Stimulated activated CD4-positive, alpha-beta T cell treated with anti-CD3 and anti-CD28 coated beads, Interleukin-4, amount 100 ng/mL, for 48 hours (primary cell): ENCODE results near the gene ZNF22.

Source experiments
- DNase-seq, 2 donors: peaks; one replicate each; pipeline ENCODE4 v3.0.0-alpha.2; 2020; ENCODE audit warnings: low read depth in 2 of 2

The ZNF22 gene

GRCh38 chr10:44977287-44978212 lies 23.2 kb upstream of the ZNF22 start:
- no peak for DNase-seq

- no peak for DNase-seq
Observed at GRCh38 chr10:44978213-44978569, 22.5 kb upstream of the ZNF22 start.

DNA sequence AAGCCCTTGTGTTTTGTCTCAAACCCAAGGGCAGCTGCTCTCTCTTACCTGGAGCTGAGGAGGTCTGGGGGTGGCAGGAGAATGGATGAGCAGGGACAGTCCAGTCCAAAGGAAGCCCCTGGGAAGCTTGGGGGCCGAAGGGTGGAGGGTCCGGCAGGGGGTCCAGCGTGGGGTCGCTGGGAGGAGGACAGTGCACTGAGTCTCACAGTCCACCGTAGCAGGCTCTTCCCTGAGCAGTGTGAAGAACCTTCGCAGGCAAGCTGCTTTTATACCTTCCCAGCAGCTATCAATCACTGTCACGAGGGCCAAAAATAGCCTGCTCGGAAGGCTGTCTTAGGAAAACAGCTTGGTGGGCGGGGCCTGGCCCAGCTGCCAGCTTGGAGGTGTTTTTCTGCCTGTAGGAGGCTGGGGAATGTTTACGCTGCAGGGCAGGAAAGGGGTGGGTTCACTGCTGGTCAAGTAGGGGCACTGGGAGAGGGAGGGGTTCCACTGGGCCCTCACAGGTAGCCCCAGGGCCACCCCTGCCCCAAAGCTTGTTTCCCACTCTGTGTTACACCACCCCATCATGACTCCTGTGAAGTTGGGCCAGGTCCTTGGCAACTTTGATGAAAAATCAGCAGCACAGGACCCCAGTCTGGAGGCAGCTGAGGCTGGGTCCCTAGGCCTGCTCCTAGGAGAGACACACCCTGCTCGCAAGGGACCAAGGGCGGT lies 22.0 kb upstream of the ZNF22 start, which contains the start of gene DEPP1:
Gene DEPP1 (minus strand): TSS at position 240 of the 711 bp plus-strand sequence. CDS start 779 bp downstream, outside the sequence.
- DNase-seq, result no peak

GRCh38 chr10:44979281-44980191 lies 21.2 kb upstream of the ZNF22 start:
- DNase-seq, result no peak

GRCh38 chr10:44980309-44981171 lies 20.2 kb upstream of the ZNF22 start:
- no peak for DNase-seq

DNA sequence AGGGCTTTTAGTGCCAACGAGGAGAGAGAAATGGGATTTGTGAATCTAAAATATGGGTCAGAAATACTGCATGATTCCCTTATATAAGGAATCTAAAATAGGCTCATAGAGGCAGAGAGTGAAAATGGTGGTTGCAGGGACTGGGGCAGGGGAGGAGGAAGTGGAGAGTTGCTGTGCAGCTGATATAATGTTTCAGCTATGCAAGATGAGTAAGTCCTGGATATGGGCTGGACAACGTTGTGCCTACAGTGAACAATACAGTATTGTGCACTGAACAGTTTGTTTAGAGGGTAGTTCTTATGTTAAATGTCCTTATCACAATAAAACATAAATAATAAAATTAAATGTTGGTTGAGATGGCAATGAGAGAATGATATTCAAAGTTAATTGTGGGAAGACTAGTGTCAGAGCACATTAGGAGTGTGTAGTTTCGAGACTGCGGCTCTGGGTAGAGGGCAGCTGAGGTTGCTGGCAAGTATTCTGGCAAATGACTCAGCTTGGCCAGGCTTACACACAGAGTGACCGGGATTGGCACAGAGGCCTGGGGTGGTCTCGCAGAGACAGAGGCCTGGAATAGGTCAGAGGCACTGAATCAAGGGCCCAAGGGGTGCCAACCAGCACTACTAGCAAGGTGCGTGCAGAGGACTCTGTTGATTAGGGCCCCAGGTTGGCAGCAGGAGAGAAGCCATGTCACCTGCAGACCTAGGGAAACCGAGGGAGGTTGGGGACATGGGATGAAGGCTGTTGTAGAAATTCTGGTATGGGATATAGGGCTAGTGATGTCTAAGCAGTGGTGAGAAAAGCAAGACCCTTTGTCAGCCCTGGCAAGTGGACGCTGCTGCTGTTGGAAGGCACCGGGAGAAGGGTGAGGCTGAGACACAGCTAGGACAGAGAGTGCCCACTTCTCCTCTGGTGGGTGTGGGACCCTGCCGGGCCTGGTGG lies 19.3 kb upstream of the ZNF22 start:
- DNase-seq, result no peak

DNA sequence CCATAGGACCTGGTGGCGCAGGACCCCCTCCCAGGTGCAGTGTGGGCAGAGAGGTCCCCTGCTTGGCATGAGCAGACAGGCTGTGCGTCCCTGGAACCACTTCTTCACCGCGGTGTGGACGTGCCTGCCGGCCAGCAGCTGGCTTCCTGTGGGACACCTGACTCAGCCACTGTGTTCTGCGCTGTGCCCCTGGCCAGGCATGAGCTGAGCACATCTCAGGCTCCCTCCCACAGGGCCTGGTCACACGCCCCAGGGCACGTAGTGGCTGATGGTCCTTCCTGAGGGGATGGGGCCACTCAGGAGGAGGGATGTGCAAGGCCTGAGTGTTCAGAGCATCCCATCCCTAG lies 18.6 kb upstream of the ZNF22 start:
- DNase-seq, result no peak

DNA sequence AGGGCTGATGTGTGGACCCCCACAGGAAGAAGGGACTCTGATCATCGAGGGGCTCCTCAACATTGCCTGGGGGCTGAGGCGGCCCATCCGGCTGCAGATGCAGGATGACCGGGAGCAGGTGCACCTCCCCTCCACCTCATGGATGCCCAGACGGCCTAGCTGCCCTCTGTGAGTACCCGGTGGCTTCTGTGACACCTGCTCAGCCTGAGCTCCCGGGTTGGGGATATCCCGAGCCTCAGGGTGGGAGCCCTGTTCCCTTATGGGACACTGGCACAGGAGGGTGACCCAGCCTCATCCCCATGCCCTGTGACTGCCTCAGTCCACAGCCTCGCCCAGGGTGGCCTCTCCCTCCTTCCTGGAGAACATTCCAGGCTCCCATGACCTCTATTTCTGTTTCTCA lies 18.2 kb upstream of the ZNF22 start:
- no peak for DNase-seq

DNA sequence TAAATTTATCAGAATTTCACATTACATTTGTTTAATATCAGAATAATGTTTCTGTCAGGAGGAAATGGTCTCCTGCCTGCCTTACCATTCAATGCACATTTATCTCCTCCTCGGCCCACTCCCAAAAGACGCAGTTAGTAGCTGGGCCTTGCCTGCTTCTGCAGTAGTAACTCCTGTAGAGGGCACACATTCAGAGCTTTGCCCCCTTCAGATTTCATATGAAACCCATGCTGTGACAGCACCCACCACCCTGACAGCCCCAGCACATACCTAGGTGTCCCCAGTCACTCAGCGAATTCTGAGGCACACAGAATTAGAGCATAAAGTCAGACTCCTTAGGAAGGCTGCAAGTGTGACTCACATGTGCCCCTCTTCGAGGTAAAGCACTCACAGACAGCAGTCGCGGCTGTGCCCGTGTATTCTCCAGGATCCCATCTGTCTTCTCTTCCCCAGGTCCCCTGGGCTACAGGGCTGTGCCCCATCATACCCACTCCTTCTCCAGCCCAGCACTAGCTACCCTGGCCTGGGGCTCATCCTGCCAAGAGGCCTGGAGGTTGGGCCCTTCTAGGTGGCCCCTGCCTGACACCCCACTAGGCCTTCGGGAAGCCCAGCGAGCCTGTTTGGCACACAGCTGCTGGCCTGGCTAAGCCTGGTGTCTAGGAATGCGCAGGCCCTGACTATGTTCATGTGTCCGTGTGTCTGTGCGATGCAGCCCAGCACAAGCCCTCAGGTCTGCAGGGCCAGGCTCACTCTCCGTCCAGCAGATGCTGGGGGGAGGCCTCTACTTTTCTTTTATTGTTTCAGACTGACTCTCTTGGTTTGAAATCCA lies 17.4 kb upstream of the ZNF22 start:
- DNase-seq, result no peak

DNA sequence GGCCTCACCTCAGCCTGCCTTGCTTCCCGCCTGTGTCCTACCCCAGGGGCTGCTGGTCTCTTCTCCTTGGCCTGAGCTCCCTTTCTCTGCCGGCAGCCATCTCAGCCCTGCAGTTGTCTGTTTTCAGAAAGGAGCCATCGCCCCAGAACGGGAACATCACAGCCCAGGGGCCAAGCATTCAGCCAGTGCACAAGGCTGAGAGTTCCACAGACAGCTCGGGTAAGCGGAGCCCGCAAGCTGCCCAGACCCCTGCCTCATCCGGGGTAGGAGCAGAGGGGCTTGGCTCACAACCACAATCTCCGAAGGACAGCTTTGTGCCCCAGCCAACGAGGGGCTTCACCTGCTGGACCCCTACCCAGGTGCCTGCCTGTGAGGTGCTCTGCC lies 16.8 kb upstream of the ZNF22 start:
- no peak for DNase-seq

- no peak for DNase-seq
Observed at GRCh38 chr10:44984671-44985101, 16.0 kb upstream of the ZNF22 start.

DNA sequence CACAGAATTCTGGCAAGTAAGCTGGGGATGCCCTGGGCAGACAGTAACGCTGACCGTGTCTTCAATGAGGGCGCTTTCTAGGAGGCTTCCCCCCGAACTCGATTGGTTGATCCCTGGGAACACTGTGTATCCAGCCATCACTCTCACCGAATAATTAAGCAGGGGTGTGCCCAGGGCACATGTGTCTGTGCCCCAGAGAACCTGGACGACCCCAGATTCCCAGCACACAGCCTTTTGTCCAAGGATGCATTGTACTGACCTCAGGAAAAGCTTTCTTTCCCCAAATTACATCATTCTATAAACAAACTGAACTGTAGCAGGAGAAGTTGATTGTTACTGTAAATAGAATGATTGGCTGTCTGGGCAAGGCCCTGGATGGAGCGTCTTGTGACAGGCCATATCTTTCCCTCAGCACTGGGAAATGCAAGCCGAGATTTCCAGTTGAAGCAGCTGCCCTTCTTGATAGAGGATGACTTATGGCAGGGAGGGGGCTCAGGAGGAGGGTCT lies 15.5 kb upstream of the ZNF22 start:
- no peak for DNase-seq

- no peak for DNase-seq
Observed at GRCh38 chr10:44986179-44986578, 14.5 kb upstream of the ZNF22 start.

GRCh38 chr10:44986670-44987069 lies 14.1 kb upstream of the ZNF22 start:
- DNase-seq, result no peak

DNA sequence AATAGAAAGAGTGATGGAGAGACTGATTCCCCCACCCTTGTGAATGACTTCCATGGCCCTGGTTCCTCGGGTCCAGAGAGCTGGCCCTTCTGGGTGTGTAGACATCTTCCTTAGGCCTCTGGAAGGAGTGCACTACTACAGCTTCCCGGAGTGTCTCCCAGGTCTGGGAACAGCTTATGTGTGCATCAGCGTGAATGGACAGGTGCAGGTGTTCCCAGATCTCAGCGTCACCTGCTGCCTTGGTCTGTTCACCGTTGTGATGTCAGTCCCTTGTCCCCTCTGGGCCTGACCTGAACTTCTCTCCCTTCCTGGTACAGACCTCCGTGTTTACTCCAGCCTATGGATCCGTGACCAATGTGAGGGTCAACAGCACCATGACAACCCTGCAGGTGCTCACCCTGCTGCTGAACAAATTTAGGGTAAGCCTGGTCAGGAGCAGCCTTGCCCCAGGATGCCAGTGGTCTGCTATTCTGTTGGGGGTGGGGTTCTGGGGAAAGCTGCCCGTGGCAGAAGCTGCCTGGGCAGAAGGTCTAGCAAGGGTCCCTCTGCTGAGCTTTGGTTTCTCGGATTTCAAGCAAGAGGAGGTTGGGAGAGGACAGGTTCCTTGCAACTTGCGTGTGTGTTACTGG lies 11.7 kb upstream of the ZNF22 start:
- DNase-seq, result no peak

- DNase-seq, result no peak
Observed at GRCh38 chr10:44989597-44990301, 11.0 kb upstream of the ZNF22 start.

DNA sequence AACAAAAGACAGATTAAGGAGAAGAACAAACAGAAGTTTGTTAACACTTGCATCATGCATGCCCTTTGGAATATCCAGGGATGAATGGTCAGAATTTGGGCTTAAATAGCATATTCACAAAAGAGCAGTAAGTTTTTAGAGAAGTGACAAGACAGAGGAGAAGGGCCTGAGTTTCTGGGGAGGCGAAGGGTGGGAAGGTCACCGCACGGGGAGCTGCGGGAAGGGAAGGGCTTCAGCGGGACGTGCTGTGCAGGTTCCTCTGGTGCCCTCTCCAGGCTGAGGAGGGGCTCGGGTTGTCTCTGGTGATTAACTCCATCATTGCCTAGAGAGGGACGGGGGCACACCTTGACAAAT lies 10.4 kb upstream of the ZNF22 start:
- DNase-seq, result no peak

DNA sequence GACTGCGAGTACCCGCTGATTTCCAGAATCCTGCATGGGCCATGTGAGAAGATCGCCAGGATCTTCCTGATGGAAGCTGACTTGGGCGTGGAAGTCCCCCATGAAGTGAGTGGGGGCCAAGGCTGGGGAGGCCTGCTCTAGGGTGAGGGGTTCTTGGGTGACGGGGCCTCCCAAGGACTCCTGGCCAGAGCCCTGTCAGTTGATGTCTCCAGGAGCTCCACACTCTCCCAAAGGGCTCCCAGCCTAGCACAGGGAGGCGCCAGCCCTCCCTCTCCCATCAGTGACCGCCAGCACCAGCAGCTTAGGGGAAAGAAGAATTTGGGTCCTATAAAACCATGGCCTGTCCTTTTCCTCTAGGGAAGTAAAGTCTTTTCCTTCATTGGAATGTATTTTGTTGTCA lies 9.8 kb upstream of the ZNF22 start:
- DNase-seq, result no peak
